NT2/D1 (cell line): ENCODE data around the gene TSHR.

Experiments used
- SUZ12 ChIP-seq: IDR thresholded peaks from 2 replicates; pipeline ENCODE4 v1.6.1; 2011; ENCODE audit not compliant: insufficient read length, insufficient read depth; ENCODE audit errors: extremely low read depth
- ZNF274 ChIP-seq: IDR thresholded peaks from 2 replicates; pipeline ENCODE4 v1.6.1; 2011; ENCODE audit warnings: mild to moderate bottlenecking, low read depth, low read length

- TF ChIP-seq ZNF274 (no peak), SUZ12 (no peak)
Observed at GRCh38 chr14:80906946-80907345, 48.5 kb upstream of the TSHR start.
